ENCODE measurements around the gene PDE4D. TPM values are rescaled to one million over a fixed set of nuclear protein-coding genes. Genes with fewer than 3 reads are reported as not detected.

PDE4D gene
- total RNA-seq, 1 experiment from 2014 or later, result 6.5 TPM

- H3K9me3 ChIP-seq (ENCODE audit: low read depth, low read length, poor library complexity, severe bottlenecking), result no peaks in the 10 kb centered on the region
- no peaks in the 10 kb centered on the region for H3K4me1 ChIP-seq (ENCODE audit: insufficient read depth, low read length, poor library complexity, severe bottlenecking)
- BruUV-seq (replicated peaks), result no TSS peak
- peaks cover 6% of the 10 kb centered on the region for H3K27me3 ChIP-seq (replicated peaks; ENCODE audit: insufficient read depth, low read depth, low read length, poor library complexity)
- no peak for DNase-seq (ENCODE audit: low spot score)
- CTCF ChIA-PET, result no interaction called here
- no peaks in the 10 kb centered on the region for H3K36me3 ChIP-seq (ENCODE audit: insufficient read depth, low read length, poor library complexity, severe bottlenecking)
- POLR2A ChIA-PET (ENCODE audit: low non-redundant PET), result no interaction called here
- intact Hi-C loops (cut with micrococcal nuclease; ENCODE audit: unreplicated experiment), result no loop called here
- no peak overlapping the region for H3K27ac ChIP-seq (ENCODE audit: low read depth, low read length, poor library complexity, severe bottlenecking)
- no peak for TF ChIP-seq EZH2 (IDR thresholded peaks at IDR 0.05; ENCODE audit: borderline replicate concordance, low read depth, low read length, poor library complexity, severe bottlenecking)
- TF ChIP-seq, protein P1, sequence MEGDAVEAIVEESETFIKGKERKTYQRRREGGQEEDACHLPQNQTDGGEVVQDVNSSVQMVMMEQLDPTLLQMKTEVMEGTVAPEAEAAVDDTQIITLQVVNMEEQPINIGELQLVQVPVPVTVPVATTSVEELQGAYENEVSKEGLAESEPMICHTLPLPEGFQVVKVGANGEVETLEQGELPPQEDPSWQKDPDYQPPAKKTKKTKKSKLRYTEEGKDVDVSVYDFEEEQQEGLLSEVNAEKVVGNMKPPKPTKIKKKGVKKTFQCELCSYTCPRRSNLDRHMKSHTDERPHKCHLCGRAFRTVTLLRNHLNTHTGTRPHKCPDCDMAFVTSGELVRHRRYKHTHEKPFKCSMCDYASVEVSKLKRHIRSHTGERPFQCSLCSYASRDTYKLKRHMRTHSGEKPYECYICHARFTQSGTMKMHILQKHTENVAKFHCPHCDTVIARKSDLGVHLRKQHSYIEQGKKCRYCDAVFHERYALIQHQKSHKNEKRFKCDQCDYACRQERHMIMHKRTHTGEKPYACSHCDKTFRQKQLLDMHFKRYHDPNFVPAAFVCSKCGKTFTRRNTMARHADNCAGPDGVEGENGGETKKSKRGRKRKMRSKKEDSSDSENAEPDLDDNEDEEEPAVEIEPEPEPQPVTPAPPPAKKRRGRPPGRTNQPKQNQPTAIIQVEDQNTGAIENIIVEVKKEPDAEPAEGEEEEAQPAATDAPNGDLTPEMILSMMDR (conservative IDR thresholded peaks at IDR 0.05; ENCODE audit: low read depth, low read length), result no peak
- no peak overlapping the region for H3K4me3 ChIP-seq (ENCODE audit: low read depth, low read length, poor library complexity, severe bottlenecking)
These were observed 151.9 kb downstream of the PDE4D start for GRCh38 chr5:59741599-59741998.

DNA sequence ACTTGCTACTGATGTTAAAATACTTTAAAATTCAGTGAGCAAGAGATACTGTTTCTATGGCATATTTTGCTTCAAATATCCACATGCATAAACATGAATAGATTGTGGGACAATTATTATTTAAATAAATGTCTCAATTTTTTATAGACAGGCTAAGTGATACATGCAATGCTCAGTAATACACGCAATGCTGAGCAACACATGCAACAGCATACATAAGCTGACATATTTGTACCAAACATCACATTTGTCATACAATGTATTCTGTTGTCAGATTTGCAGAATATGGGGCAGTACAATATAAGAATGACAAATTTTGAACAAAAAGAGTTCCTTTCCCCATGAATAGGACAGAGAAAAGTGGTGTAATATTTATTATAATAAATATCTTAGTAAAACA is 155.5 kb downstream of the PDE4D start:
- Histone ChIP-seq H3K9me3 (ENCODE audit: low read depth, low read length, poor library complexity, severe bottlenecking) (no peaks in the 10 kb centered on the region), H3K4me1 (ENCODE audit: insufficient read depth, low read length, poor library complexity, severe bottlenecking) (no peaks in the 10 kb centered on the region), H3K27me3 (replicated peaks; ENCODE audit: insufficient read depth, low read depth, low read length, poor library complexity) (peaks cover 12% of the 10 kb centered on the region), H3K4me3 (ENCODE audit: low read depth, low read length, poor library complexity, severe bottlenecking) (no peak overlapping the region), H3K36me3 (ENCODE audit: insufficient read depth, low read length, poor library complexity, severe bottlenecking) (no peaks in the 10 kb centered on the region), H3K27ac (ENCODE audit: low read depth, low read length, poor library complexity, severe bottlenecking) (no peak overlapping the region)
- ChIA-PET POLR2A (ENCODE audit: low non-redundant PET) (no interaction called here), CTCF (no interaction called here)
- no TSS peak for BruUV-seq (replicated peaks)
- intact Hi-C loops (cut with micrococcal nuclease; ENCODE audit: unreplicated experiment), result no loop called here
- TF ChIP-seq, protein P1 (conservative IDR thresholded peaks at IDR 0.05; ENCODE audit: low read depth, low read length), result no peak
- DNase-seq (ENCODE audit: low spot score), result no peak

DNA sequence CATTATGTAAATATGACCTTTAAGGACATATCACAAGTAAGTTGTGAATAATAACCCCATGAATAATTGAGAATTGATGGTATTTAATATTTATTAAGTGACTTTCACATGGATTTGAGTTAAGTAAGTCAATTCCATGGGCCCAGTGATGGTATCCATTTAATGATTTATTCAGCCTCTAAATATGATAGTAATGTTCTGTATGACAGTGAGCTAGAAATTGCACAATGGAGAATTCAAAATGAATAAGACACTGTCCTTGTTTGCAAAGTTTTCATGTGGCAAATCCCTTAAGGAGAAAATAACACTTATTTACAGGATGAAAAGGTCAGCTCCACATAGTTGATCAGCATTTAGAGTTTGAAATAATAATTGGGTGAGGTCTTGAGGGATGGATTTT is 160.7 kb downstream of the PDE4D start:
- CTCF ChIA-PET, result no interaction called here
- no peak for TF ChIP-seq EZH2 (IDR thresholded peaks at IDR 0.05; ENCODE audit: borderline replicate concordance, low read depth, low read length, poor library complexity, severe bottlenecking)
- TF ChIP-seq, protein P1 (conservative IDR thresholded peaks at IDR 0.05; ENCODE audit: low read depth, low read length), result no peak
- Histone ChIP-seq H3K4me3 (ENCODE audit: low read depth, low read length, poor library complexity, severe bottlenecking) (no peak overlapping the region), H3K27me3 (replicated peaks; ENCODE audit: insufficient read depth, low read depth, low read length, poor library complexity) (peaks cover 6% of the 10 kb centered on the region), H3K36me3 (ENCODE audit: insufficient read depth, low read length, poor library complexity, severe bottlenecking) (no peaks in the 10 kb centered on the region), H3K27ac (ENCODE audit: low read depth, low read length, poor library complexity, severe bottlenecking) (no peak overlapping the region), H3K9me3 (ENCODE audit: low read depth, low read length, poor library complexity, severe bottlenecking) (no peaks in the 10 kb centered on the region), H3K4me1 (ENCODE audit: insufficient read depth, low read length, poor library complexity, severe bottlenecking) (no peaks in the 10 kb centered on the region)
- POLR2A ChIA-PET (ENCODE audit: low non-redundant PET), result no interaction called here
- BruUV-seq (replicated peaks), result no TSS peak
- intact Hi-C loops (cut with micrococcal nuclease; ENCODE audit: unreplicated experiment), result no loop called here
- no peak for DNase-seq (ENCODE audit: low spot score)
